HG03175 (cell line): ENCODE measurements around the gene KATNB1.
"Not testable (repeated sequence)": the region's sequence is repeated elsewhere in the genome, so short reads cannot be mapped to it uniquely, and the experiment has no call there.

Source experiments
- ATAC-seq: cut with Tn5 transposase; IDR thresholded peaks from one replicate; pipeline ENCODE4 v1.9.1; 2021; ENCODE audit warnings: mild to moderate bottlenecking, moderate library complexity; ENCODE audit not compliant: unreplicated experiment

Gene KATNB1

GRCh38 chr16:57700781-57701551, 34.6 kb upstream of the KATNB1 start:
- no peak for ATAC-seq

- ATAC-seq, result no peak
Measured at GRCh38 chr16:57701759-57702371, 33.7 kb upstream of the KATNB1 start.

GRCh38 chr16:57703416-57704010, 32.1 kb upstream of the KATNB1 start:
- no peak for ATAC-seq

- ATAC-seq, result no peak
Measured at GRCh38 chr16:57704011-57704904, 31.3 kb upstream of the KATNB1 start.

- no peak for ATAC-seq
Measured at GRCh38 chr16:57704905-57705852, 30.4 kb upstream of the KATNB1 start.

GRCh38 chr16:57706717-57707116, 28.9 kb upstream of the KATNB1 start:
- ATAC-seq, result no peak

GRCh38 chr16:57707331-57707730, 28.2 kb upstream of the KATNB1 start:
- no peak for ATAC-seq

GRCh38 chr16:57708168-57708567, 27.4 kb upstream of the KATNB1 start:
- ATAC-seq, result no peak

GRCh38 chr16:57709663-57710062, 25.9 kb upstream of the KATNB1 start:
- ATAC-seq, result no peak

- no peak for ATAC-seq
Measured at GRCh38 chr16:57711346-57711745, 24.2 kb upstream of the KATNB1 start.

GRCh38 chr16:57711993-57712392, 23.6 kb upstream of the KATNB1 start:
- ATAC-seq, result no peak

- ATAC-seq, result not testable (repeated sequence)
Measured at GRCh38 chr16:57712569-57712968, 23.0 kb upstream of the KATNB1 start.

- ATAC-seq, result no peak
Measured at GRCh38 chr16:57713596-57713995, 22.0 kb upstream of the KATNB1 start.

GRCh38 chr16:57714047-57714446, 21.5 kb upstream of the KATNB1 start:
- no peak for ATAC-seq

- ATAC-seq, result no peak
Measured at GRCh38 chr16:57720142-57720575, 15.4 kb upstream of the KATNB1 start.

- no peak for ATAC-seq
Measured at GRCh38 chr16:57721356-57722209, 14.0 kb upstream of the KATNB1 start.

GRCh38 chr16:57722210-57722499, 13.4 kb upstream of the KATNB1 start:
- ATAC-seq, result no peak

GRCh38 chr16:57722651-57723050, 12.9 kb upstream of the KATNB1 start:
- ATAC-seq, result no peak

GRCh38 chr16:57723170-57723569, 12.4 kb upstream of the KATNB1 start:
- no peak for ATAC-seq
